HepG2 (cell line): ENCODE measurements around the gene FBF1. TPM values are rescaled to one million over a fixed set of nuclear protein-coding genes. Genes with fewer than 3 reads are reported as not detected.

Experiments used
- ARNTL ChIP-seq: sonication (generic); formaldehyde crosslinking; IDR thresholded peaks from 2 replicates; pipeline ENCODE4 v1.4.0; 2020; ENCODE audit warnings: mild to moderate bottlenecking, missing genetic modification reagents
- CCDC6 ChIP-seq: sonication (generic); formaldehyde crosslinking; IDR thresholded peaks from 2 replicates; pipeline ENCODE4 v1.8.1; 2022; ENCODE audit warnings: mild to moderate bottlenecking, missing genetic modification reagents, moderate library complexity
- CHCHD3 ChIP-seq: sonication (generic); formaldehyde crosslinking; IDR thresholded peaks from 2 replicates; pipeline ENCODE4 v1.8.0; 2022; ENCODE audit warnings: mild to moderate bottlenecking, missing genetic modification reagents, moderate library complexity
- DMAP1 ChIP-seq: IDR thresholded peaks from 2 replicates; pipeline ENCODE4 v1.6.1; 2016
- KAT7 ChIP-seq: IDR thresholded peaks from 2 replicates; pipeline ENCODE4 v1.6.1; 2018; ENCODE audit warnings: borderline replicate concordance, missing compliant biosample characterization
- MBD4 ChIP-seq: IDR thresholded peaks from 2 replicates; pipeline ENCODE4 v1.6.1; 2012; ENCODE audit warnings: low read length, inconsistent platforms, borderline replicate concordance
- NR2F2 ChIP-seq: IDR thresholded peaks from 2 replicates; pipeline ENCODE4 v1.6.1; 2012; ENCODE audit warnings: low read depth, inconsistent platforms, borderline replicate concordance
- RBAK ChIP-seq: sonication (generic); formaldehyde crosslinking; IDR thresholded peaks from 2 replicates; pipeline ENCODE4 v1.5.1; 2020; ENCODE audit warnings: mild to moderate bottlenecking, missing genetic modification reagents
- TOPORS ChIP-seq: sonication (generic); formaldehyde crosslinking; IDR thresholded peaks from 2 replicates; pipeline ENCODE4 v1.8.0; 2023; ENCODE audit warnings: mild to moderate bottlenecking, missing genetic modification reagents
- XBP1 ChIP-seq: sonication (generic); formaldehyde crosslinking; IDR thresholded peaks from 2 replicates; pipeline ENCODE4 v1.5.0; 2020; ENCODE audit warnings: missing genetic modification reagents
- ZBTB42 ChIP-seq: sonication (generic); formaldehyde crosslinking; IDR thresholded peaks from 2 replicates; pipeline ENCODE4 v1.5.0; 2020; ENCODE audit warnings: mild to moderate bottlenecking, missing genetic modification reagents
- ZNF121 ChIP-seq: sonication (generic); formaldehyde crosslinking; IDR thresholded peaks from 2 replicates; pipeline ENCODE4 v1.5.0; 2020; ENCODE audit warnings: mild to moderate bottlenecking, missing genetic modification reagents
- ZNF160 ChIP-seq: sonication (generic); formaldehyde crosslinking; IDR thresholded peaks from 2 replicates; pipeline ENCODE4 v1.8.0; 2022; ENCODE audit warnings: mild to moderate bottlenecking, inconsistent platforms, missing genetic modification reagents
- ZNF790 ChIP-seq: sonication (generic); formaldehyde crosslinking; IDR thresholded peaks from 2 replicates; pipeline ENCODE4 v1.8.0; 2022; ENCODE audit warnings: missing genetic modification reagents, mild to moderate bottlenecking, borderline replicate concordance
- polyA plus RNA-seq, 8 experiments: library from polyadenylated mRNA; depleted of rRNA in 3 of 8; stranded (reverse) in 7 of 8; unstranded in 1 of 8; fragments of >200 nt; fragmentation: Illumina TruSeq in 4 of 8; extraction: Trizol in 4 of 8; gene quantifications; 2 replicates each; pipeline versions ENCODE4 v1.2.1 to v1.2.3, GENCODE V29; 2011 to 2016; ENCODE audit warnings: low read depth in 4 of 8, missing spikeins in 1 of 8, mixed read lengths in 1 of 8; ENCODE audit not compliant: insufficient read depth in 1 of 8
- total RNA-seq, 5 experiments: library from RNA; depleted of rRNA; stranded (reverse); fragments of >200 nt; fragmentation: Illumina TruSeq; extraction: Trizol; gene quantifications; 2 replicates each; pipeline ENCODE4 v1.2.3, GENCODE V29; 2016; ENCODE audit warnings: low read depth in 1 of 5
- TF ChIP-seq, protein P1 (sequence below), 2 experiments: fragments of 450-650 bp in 1 of 2; sonication (generic) in 1 of 2; formaldehyde crosslinking in 1 of 2; IDR thresholded peaks; 2 replicates each; pipeline versions ENCODE4 v1.6.1 to v1.8.0; 2016 to 2022; ENCODE audit warnings: antibody characterized with exemption in 1 of 2, mild to moderate bottlenecking in 1 of 2, missing genetic modification reagents in 1 of 2
- TF ChIP-seq, protein P2 (sequence below): sonication (generic); formaldehyde crosslinking; IDR thresholded peaks from 2 replicates; pipeline ENCODE4 v1.4.0; 2020; ENCODE audit warnings: mild to moderate bottlenecking, low read depth, missing genetic modification reagents

FBF1 gene
- total and polyA plus RNA-seq, 2 of the 13 experiments (the other 11 are each of a cell fraction or from before 2014, with no cell fraction given), result 2.4 to 8.1 TPM

DNA sequence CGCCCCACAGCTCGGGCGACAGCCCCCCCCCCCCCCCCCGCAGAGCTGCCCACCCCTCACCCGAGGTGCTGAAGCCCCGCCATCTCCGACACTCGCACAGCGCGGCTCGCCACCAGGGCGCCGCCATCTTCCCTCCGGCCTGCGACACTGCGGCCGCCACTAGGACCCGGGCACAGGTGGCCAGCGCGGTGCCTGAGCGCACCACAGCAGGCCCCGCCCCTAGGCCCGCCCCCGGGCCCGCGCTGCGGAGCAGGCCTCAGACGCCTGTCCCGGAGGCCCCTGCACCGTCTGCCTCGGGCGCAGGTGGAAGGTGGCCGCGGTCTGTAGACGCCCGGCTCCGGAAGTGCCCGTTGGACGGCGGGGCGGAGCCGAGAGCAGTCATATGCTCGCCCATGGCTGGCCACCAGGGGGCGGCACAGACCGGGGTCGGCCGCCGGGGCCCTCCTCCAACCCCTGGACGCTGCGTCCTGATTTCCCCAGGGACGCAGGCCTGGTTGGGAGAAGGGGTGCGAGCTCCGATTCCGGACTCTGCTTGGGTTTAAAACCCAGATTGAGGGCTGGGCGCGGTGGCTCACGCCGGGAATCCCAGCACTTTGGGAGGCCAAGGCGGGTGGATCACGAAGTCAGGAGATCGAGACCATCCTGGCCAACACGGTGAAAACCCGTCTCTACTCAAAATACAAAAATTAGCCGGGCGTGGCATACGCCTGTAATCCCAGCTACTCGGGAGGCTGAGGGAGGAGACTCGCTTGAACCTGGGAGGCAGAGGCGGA, 35.9 kb downstream of the FBF1 start, which contains the start of gene MRPL38 (continued):
- TF ChIP-seq, protein P1, sequence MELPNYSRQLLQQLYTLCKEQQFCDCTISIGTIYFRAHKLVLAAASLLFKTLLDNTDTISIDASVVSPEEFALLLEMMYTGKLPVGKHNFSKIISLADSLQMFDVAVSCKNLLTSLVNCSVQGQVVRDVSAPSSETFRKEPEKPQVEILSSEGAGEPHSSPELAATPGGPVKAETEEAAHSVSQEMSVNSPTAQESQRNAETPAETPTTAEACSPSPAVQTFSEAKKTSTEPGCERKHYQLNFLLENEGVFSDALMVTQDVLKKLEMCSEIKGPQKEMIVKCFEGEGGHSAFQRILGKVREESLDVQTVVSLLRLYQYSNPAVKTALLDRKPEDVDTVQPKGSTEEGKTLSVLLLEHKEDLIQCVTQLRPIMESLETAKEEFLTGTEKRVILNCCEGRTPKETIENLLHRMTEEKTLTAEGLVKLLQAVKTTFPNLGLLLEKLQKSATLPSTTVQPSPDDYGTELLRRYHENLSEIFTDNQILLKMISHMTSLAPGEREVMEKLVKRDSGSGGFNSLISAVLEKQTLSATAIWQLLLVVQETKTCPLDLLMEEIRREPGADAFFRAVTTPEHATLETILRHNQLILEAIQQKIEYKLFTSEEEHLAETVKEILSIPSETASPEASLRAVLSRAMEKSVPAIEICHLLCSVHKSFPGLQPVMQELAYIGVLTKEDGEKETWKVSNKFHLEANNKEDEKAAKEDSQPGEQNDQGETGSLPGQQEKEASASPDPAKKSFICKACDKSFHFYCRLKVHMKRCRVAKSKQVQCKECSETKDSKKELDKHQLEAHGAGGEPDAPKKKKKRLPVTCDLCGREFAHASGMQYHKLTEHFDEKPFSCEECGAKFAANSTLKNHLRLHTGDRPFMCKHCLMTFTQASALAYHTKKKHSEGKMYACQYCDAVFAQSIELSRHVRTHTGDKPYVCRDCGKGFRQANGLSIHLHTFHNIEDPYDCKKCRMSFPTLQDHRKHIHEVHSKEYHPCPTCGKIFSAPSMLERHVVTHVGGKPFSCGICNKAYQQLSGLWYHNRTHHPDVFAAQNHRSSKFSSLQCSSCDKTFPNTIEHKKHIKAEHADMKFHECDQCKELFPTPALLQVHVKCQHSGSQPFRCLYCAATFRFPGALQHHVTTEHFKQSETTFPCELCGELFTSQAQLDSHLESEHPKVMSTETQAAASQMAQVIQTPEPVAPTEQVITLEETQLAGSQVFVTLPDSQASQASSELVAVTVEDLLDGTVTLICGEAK (IDR thresholded peaks at IDR 0.05), result no peak
- TF ChIP-seq, protein P1 (CRISPR knock-in tag; IDR thresholded peaks at IDR 0.05), result peak; percentile 75; the same call in 1 of the 2 replicates
- peak; percentile 15; the same call in 1 of the 2 replicates for TF ChIP-seq NR2F2
- no peak; the same call in 1 of the 2 replicates for TF ChIP-seq ZNF790 (CRISPR knock-in tag)
- TF ChIP-seq, protein P2, sequence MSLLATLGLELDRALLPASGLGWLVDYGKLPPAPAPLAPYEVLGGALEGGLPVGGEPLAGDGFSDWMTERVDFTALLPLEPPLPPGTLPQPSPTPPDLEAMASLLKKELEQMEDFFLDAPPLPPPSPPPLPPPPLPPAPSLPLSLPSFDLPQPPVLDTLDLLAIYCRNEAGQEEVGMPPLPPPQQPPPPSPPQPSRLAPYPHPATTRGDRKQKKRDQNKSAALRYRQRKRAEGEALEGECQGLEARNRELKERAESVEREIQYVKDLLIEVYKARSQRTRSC, result no peak
- peak; percentile 85 for TF ChIP-seq DMAP1 (CRISPR knock-in tag)
- TF ChIP-seq KAT7, result peak; percentile 92
- TF ChIP-seq CHCHD3, result peak; percentile 74; the same call in 1 of the 2 replicates
- TF ChIP-seq ARNTL, result peak; percentile 74
- peak; percentile 99 for TF ChIP-seq CCDC6 (CRISPR knock-in tag)
- peak; percentile 92 for TF ChIP-seq TOPORS (CRISPR knock-in tag)
- 0 out of 2 replicates have a peak, but pooled peaks have one; percentile 33 for TF ChIP-seq ZBTB42 (CRISPR knock-in tag)
- peak; percentile 95 for TF ChIP-seq ZNF160 (CRISPR knock-in tag)
- no peak for TF ChIP-seq MBD4
- no peak; the same call in 1 of the 2 replicates for TF ChIP-seq RBAK (CRISPR knock-in tag)
- no peak for TF ChIP-seq XBP1
- peak; percentile 88 for TF ChIP-seq ZNF121 (CRISPR knock-in tag)
